GM12801 (cell line): Measurements from ENCODE around the gene ITFG2.

Source experiments
- CTCF ChIP-seq: IDR thresholded peaks from one replicate; pipeline ENCODE4 v1.5.1; 2011; ENCODE audit warnings: control low read depth; ENCODE audit not compliant: insufficient read length; ENCODE audit errors: extremely low read depth

The ITFG2 gene

GRCh38 chr12:2773199-2773875 is 39.1 kb upstream of the ITFG2 start:
- no peak for TF ChIP-seq CTCF

- TF ChIP-seq CTCF: no peak
Observed at GRCh38 chr12:2775431-2775830, 37.0 kb upstream of the ITFG2 start.

- no peak for TF ChIP-seq CTCF
Observed at GRCh38 chr12:2776129-2776806, 36.2 kb upstream of the ITFG2 start.

GRCh38 chr12:2779281-2779680 is 33.2 kb upstream of the ITFG2 start:
- no peak for TF ChIP-seq CTCF

GRCh38 chr12:2783936-2784600 is 28.4 kb upstream of the ITFG2 start:
- TF ChIP-seq CTCF: no peak

- no peak for TF ChIP-seq CTCF
Observed at GRCh38 chr12:2785017-2785416, 27.5 kb upstream of the ITFG2 start.

GRCh38 chr12:2791089-2791488 is 21.4 kb upstream of the ITFG2 start:
- no peak for TF ChIP-seq CTCF
